HG03520 (cell line): ENCODE results near the gene CAPN8.

Experiments used
- ATAC-seq: cut with Tn5 transposase; IDR thresholded peaks from one replicate; pipeline ENCODE4 v1.9.1; 2021; ENCODE audit warnings: mild to moderate bottlenecking, moderate library complexity; ENCODE audit not compliant: unreplicated experiment

CAPN8 gene

GRCh38 chr1:223702735-223703667 is 37.5 kb upstream of the CAPN8 start:
- no peak for ATAC-seq

- ATAC-seq = no peak
These were observed 35.6 kb upstream of the CAPN8 start for GRCh38 chr1:223700942-223701637.

GRCh38 chr1:223700388-223700918 is 35.0 kb upstream of the CAPN8 start:
- no peak for ATAC-seq

DNA sequence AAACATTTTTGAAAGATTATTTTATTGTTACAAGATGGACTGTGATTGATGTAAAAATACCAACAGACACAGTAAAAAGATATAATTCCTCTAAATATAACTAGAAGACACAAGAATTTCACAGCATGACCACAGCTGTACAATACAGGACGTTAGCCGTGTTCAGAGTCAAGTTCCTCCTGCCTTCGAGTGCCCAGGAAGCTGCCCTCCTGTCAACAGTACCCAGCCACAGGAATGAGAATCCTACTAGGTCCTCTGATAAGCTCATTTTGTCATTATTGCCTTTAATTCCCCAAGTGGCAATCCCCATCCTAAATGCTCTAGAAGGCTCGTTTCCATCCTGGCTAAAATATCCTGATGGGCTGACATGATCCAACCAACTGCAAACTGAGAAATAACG is 30.4 kb upstream of the CAPN8 start:
- ATAC-seq = no peak

GRCh38 chr1:223695014-223695548 is 29.6 kb upstream of the CAPN8 start:
- no peak for ATAC-seq

GRCh38 chr1:223691121-223691520 is 25.6 kb upstream of the CAPN8 start:
- no peak for ATAC-seq

DNA sequence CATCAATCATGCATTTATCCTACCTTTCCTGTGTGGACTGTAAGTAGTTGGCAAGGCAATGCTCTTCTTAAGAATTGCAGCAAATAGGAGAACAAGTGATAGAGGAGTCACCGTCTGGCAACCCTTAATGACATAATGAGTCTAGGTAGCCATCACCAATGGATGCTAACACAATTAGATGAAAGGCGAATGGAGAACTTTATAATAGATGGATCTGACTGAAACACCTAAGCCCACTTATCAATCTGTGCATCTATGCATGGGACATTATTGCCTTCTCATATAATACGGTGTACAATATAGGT is 18.9 kb upstream of the CAPN8 start:
- no peak for ATAC-seq

DNA sequence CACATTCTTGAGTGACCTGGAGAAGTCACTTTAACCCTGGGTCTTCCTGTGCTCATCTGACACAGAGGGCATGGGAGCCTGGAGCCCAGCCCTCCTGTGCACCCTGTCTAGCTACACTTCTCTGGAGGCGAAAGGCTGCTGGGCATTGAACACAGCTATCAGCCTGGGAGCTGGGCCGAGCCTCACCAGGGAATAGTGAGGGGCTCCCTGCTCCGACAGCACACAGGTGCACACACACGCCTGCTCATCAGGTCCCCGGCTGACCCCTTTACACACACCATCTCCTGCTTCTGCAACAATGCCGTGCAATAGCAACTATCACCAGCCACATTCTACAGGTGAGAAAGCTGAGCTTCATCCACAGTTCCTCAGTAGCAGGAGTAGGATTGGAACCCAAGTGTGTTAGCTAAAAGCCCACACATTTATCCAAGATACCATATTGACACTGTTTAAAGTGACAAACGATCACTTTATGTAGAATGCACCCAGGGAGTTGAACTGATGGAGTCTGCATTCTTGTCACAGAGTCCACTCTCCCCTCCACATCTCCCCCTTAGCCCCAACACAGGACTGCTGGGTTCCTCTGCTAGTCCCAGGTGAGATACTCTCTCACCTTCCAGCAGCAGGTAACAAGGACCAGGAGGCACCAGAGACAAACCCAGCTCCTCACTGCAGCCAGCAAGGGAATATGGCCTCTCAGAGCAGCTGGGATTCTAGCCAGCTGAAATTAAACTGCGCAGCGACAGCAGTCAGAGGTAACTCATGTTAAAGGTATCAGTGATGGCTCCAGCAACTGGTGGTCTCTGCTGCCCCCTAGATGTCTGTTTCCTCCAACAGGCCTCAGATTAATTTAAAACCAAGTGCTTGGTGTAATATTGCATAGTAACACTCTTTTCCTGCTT is 18.3 kb upstream of the CAPN8 start:
- ATAC-seq = no peak

GRCh38 chr1:223682502-223682901 is 17.0 kb upstream of the CAPN8 start:
- no peak for ATAC-seq

DNA sequence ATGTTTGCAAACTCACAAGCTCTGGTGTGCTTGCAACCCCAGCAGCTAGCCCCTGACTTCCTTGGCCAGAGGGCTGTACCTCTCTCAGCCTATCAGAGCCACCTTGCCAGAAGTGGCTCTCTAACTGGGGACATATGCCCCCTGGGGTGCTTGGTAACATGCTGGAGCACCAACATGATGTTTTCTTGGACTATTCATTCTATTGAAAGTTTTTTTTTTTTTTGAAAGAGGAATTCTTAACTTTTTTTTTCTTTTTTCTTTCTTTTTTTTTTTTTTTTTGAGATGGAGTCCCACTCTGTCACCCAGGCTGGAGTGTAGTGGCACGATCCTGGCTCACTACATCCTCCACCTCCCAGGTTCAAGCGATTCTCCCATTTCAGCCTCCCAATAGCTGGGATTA is 14.7 kb upstream of the CAPN8 start:
- ATAC-seq = no peak

GRCh38 chr1:223678841-223679240 is 13.3 kb upstream of the CAPN8 start:
- ATAC-seq = no peak

GRCh38 chr1:223674119-223674890 is 8.8 kb upstream of the CAPN8 start:
- ATAC-seq = no peak

- no peak for ATAC-seq
These were observed 5.1 kb upstream of the CAPN8 start for GRCh38 chr1:223670458-223671159.

DNA sequence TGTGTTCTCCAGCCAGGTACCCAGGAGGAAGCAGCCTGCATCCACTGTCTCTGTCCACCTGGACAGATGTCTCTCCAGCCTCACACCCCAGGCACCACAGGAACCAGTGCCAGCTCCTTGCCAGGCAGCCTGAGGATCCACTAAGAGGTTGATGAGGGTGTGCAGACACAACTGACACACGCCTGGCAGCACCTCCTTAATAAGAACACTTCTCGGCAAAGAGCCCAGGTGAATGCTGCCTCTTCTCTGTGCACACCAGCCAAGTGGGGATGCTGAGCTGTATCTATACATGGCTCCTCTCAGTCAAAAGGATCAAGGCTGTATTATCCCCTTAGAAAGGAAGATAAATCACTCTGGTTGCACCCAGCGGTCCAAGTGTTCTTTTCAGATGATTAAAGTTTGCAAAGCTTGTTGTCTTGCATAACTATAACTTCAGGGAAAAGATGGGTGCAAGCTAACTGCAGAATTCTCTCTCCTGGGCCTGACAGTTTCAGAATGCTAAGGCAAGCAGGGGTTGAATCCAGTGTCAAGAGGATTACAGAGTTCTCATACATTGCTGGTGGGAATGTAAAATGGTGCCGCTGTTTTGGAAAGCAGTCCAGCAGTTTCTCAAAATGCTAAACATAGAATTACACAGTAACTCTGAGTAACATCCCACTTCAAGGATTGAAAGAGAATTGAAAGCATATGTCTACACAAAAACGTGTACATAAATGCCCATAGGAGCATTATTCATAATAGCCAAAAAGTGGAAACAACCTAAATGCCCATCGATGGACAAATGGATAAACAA is 3.7 kb upstream of the CAPN8 start:
- no peak for ATAC-seq

DNA sequence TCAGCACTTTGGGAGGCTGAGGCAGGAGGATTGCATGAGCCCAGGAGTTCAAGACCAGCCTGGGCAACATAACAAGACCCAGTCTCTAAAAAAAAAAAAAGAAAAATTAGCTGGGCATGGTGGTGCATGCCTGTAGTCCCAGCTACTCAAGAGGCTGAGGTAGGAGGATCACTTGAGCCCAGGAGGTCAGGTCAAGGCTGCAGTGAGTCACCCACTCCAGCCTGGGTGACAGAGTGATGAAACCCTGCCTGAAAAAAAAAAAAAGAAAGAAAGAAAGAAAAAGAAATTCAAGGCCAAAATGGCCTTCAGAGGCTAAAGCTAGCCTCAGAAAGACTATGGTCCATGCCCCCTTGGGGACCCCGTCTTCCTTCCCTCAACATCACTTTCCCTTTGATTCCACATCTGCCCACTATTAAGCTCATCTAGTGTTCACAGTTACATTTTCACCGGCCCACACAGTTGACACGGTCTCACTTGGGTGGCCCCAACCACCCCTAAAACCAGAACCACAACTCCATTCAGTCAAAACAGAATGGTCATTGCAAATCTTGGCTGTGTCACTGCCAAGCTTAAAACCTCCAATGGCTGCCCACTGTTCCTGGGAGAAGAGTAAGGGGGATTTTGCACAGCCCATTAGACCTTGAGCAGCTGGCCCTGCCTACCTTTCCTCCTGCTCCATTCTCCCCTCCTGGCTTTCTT is 2.1 kb upstream of the CAPN8 start:
- no peak for ATAC-seq

DNA sequence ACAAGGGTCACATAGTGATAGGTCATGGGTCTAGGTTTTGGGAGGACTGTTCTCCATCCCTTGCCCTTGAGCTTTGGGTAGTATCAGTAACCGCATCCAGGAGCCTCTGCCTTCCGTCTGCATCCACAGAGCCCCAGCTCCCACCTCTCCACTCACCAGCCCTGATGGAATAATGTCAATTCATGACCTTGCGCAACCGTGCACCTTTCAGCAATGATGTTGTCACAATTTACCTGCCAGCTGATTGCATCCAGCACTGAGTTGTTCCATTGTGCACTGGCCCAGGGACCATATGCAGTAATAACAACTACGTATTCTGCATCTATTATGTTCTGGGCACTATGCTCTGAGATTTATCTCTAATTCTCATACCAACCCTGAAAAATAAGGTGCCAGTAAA is 1.4 kb downstream of the CAPN8 start:
- ATAC-seq = no peak

GRCh38 chr1:223662943-223663342 is 2.6 kb downstream of the CAPN8 start:
- no peak for ATAC-seq

DNA sequence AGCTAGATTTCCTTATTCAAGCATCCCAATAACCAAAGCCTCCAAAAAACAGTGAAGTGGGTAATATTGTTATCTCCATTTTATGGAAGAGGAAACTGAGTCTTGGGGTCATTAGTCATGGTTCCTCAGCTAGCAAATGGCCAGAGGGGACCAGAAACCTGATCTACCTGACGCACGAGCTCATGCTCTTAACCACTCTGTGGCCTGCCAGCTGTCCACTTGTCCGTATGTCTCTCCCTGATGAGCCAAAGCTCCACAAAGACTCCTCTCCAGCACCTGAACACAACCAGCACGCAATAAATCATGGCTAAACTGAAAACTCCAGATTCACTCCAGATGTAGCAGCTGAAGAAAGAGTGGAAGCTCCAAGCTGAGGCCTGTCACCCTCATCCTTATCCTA is 5.8 kb downstream of the CAPN8 start:
- no peak for ATAC-seq
